NCI-H2107 treated with DMSO at 0.1 percent for 48 hours (cell line): Measurements from ENCODE around the gene DERA.
"Not testable (repeated sequence)": the region's sequence is repeated elsewhere in the genome, so short reads cannot be mapped to it uniquely, and the experiment has no call there.

Source experiments
- DNase-seq: peaks from one replicate; lab custom pipeline; 2025; ENCODE audit not compliant: unreplicated experiment; lab: John Stamatoyannopoulos, UW

The DERA gene

GRCh38 chr12:15904378-15904920 is 6.7 kb upstream of the DERA start:
- no peak for DNase-seq

GRCh38 chr12:15910468-15910863 is 666 bp upstream of the DERA start:
- no peak for DNase-seq

GRCh38 chr12:15911931-15912330 is 799 bp downstream of the DERA start:
- DNase-seq: not testable (repeated sequence)

- not testable (repeated sequence) for DNase-seq
Observed at GRCh38 chr12:15914131-15914530, 3.0 kb downstream of the DERA start.

GRCh38 chr12:15918066-15918465 is 6.9 kb downstream of the DERA start:
- no peak for DNase-seq

GRCh38 chr12:15919418-15919817 is 8.3 kb downstream of the DERA start:
- DNase-seq: no peak

- DNase-seq: no peak
Observed at GRCh38 chr12:15924956-15925355, 13.8 kb downstream of the DERA start.

GRCh38 chr12:15928346-15928745 is 17.2 kb downstream of the DERA start:
- DNase-seq: no peak

GRCh38 chr12:15928870-15929571 is 17.9 kb downstream of the DERA start:
- peak; percentile 71 for DNase-seq

- no peak for DNase-seq
Observed at GRCh38 chr12:15931590-15932053, 20.5 kb downstream of the DERA start.

- DNase-seq: no peak
Observed at GRCh38 chr12:15932327-15932726, 21.2 kb downstream of the DERA start.

GRCh38 chr12:15932971-15933370 is 21.8 kb downstream of the DERA start:
- no peak for DNase-seq

GRCh38 chr12:15933751-15934150 is 22.6 kb downstream of the DERA start:
- DNase-seq: no peak

GRCh38 chr12:15936751-15937150 is 25.6 kb downstream of the DERA start:
- DNase-seq: no peak

GRCh38 chr12:15937902-15938301 is 26.8 kb downstream of the DERA start:
- DNase-seq: no peak

GRCh38 chr12:15939111-15939510 is 28.0 kb downstream of the DERA start:
- DNase-seq: no peak

GRCh38 chr12:15942475-15942874 is 31.3 kb downstream of the DERA start:
- no peak for DNase-seq

GRCh38 chr12:15943519-15943918 is 32.4 kb downstream of the DERA start:
- DNase-seq: not testable (repeated sequence)

GRCh38 chr12:15948461-15948860 is 37.3 kb downstream of the DERA start:
- not testable (repeated sequence) for DNase-seq

GRCh38 chr12:15955281-15955680 is 44.1 kb downstream of the DERA start:
- no peak for DNase-seq

- DNase-seq: no peak
Observed at GRCh38 chr12:15956010-15956409, 44.9 kb downstream of the DERA start.

GRCh38 chr12:15956413-15957185 is 45.5 kb downstream of the DERA start:
- peak; percentile 38 for DNase-seq
